Measurements from ENCODE around the gene MREG.
"Not testable (repeated sequence)": the region's sequence is repeated elsewhere in the genome, so short reads cannot be mapped to it uniquely, and the experiment has no call there.

GRCh38 chr2:215957354-215958122, 55.8 kb downstream of the MREG start:
- TF ChIP-seq POLR2A (IDR thresholded peaks at IDR 0.05; ENCODE audit: low read length); GATA1 (IDR thresholded peaks at IDR 0.05; ENCODE audit: low read depth, low read length): not testable (repeated sequence)
